Suprapubic skin (tissue), 3 donors: ENCODE results near the gene ITM2B.

Source experiments
- POLR2A ChIP-seq, 2 donors: fragments of 450-650 bp; IDR thresholded peaks; one replicate each; pipeline ENCODE4 v1.6.1; 2017; ENCODE audit warnings: antibody characterized with exemption in 2 of 2, mild to moderate bottlenecking in 2 of 2, moderate library complexity in 2 of 2
- TF ChIP-seq, protein P1 (sequence below), 2 donors: fragments of 200-600 bp in 1 of 2; fragments of 450-650 bp in 1 of 2; sonication (generic) in 1 of 2; IDR thresholded peaks; one replicate each; pipeline ENCODE4 v1.5.1; 2016 to 2019; ENCODE audit warnings: antibody characterized with exemption in 2 of 2, mild to moderate bottlenecking in 1 of 2, moderate library complexity in 1 of 2

DNA sequence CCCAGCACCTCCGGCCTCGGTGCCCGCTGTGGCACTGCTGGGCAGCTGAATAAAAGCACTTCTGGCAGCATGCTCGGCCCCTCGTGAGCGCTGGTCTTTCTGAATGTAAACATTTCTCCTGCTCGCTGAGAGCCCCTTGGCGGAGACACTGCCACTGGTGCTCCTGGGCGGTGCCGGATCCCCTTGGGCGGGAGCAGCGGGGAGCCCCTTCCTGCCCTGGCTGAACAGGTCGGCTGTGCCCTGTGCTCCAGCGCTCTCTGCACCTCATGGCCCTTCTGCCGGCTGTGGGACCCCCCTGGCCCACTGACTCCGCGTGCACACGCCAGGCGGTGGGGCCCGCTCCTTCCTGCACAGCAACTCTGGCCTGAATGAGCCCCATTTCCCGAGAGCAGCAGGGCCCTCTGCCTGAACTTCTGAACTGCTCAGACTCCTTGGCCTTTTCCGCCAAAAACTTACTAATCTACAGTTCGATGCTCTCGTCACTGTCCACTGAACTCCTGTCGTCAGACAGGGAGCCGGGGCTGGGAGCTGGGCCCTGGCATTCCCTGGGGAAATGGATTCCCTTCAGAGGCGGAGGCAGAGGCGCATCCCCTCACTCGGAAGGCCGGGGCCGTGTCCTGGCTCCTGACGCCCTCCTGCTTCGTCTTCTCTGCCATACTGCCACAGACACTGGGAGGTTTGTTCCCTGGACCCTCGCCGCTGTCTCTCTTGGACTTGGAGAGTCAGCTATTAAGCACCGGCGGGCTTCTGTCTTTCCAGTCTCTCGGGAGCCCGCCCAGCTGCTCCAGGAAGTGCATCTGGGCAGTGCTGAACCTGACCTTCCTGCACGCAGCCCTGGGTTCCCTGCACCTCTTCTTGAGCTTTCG is 84.7 kb downstream of the ITM2B start:
- no peak for TF ChIP-seq POLR2A (IDR thresholded peaks at IDR 0.05)
- TF ChIP-seq, protein P1, sequence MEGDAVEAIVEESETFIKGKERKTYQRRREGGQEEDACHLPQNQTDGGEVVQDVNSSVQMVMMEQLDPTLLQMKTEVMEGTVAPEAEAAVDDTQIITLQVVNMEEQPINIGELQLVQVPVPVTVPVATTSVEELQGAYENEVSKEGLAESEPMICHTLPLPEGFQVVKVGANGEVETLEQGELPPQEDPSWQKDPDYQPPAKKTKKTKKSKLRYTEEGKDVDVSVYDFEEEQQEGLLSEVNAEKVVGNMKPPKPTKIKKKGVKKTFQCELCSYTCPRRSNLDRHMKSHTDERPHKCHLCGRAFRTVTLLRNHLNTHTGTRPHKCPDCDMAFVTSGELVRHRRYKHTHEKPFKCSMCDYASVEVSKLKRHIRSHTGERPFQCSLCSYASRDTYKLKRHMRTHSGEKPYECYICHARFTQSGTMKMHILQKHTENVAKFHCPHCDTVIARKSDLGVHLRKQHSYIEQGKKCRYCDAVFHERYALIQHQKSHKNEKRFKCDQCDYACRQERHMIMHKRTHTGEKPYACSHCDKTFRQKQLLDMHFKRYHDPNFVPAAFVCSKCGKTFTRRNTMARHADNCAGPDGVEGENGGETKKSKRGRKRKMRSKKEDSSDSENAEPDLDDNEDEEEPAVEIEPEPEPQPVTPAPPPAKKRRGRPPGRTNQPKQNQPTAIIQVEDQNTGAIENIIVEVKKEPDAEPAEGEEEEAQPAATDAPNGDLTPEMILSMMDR (IDR thresholded peaks at IDR 0.05): no peak
